Measurements from ENCODE around the gene DOC2A. TPM values are rescaled to one million over a fixed set of nuclear protein-coding genes. Genes with fewer than 3 reads are reported as not detected.

DOC2A gene
- total and polyA plus RNA-seq, 10 donors = 0.74 to 4.8 (median 2.5) TPM

GRCh38 chr16:29958756-29959155 lies 52.1 kb downstream of the DOC2A start:
- Histone ChIP-seq H3K9me3 (no peaks in the 10 kb centered on the region), H3K27me3 (replicated peaks in 1 of 7) (no peaks in the 10 kb centered on the region), H3K4me1 (peaks cover 9 to 24% (median 19%) of the 10 kb centered on the region in 6 donors), H3K36me3 (peaks cover 0 to 7% (median 0%) of the 10 kb centered on the region in 6 donors), H3K4me3 (no peak overlapping the region), H3K27ac (no peak overlapping the region)
- TF ChIP-seq CTCF (IDR thresholded peaks at IDR 0.05 in 8 of 11, conservative IDR thresholded peaks at IDR 0.05 in 3 of 11) (no peak), POLR2A (IDR thresholded peaks at IDR 0.05) (no peak), POLR2AphosphoS5 (IDR thresholded peaks at IDR 0.05) (no peak)
- intact Hi-C loops (cut with DNase I; ENCODE audit: low total_unique reads) = loop anchor here (10.0 kb wide), 1 partner anchor 64 kb away; the partner anchor contains the start of gene SEZ6L2
- 89 to 97% (median 92%) methylated on average over 5 of the region's 5 CpGs for WGBS, 5 donors
- DNase-seq = no peak

Other genes starting within 250 kb of the DOC2A start
- not detected for gene ZG16, start 232.8 kb downstream of the DOC2A start, total RNA-seq
- gene ZG16, start 232.8 kb downstream of the DOC2A start, polyA plus RNA-seq = under 1 TPM in 2 of 3 donors, not detected in 1; 0.06 to 0.07 TPM
- gene KIF22, start 220.3 kb downstream of the DOC2A start, total RNA-seq = 10 to 100 TPM; 26.6 to 45.1 (median 36.2) TPM
- 10 to 100 TPM; 47.4 to 59.2 (median 56.4) TPM for gene KIF22, start 220.3 kb downstream of the DOC2A start, polyA plus RNA-seq
- 100 to 1,000 TPM in 4 of 7 donors, 10 to 100 TPM in 3; 82.7 to 157 (median 125) TPM for gene MAZ, start 204.5 kb downstream of the DOC2A start, total RNA-seq
- gene MAZ, start 204.5 kb downstream of the DOC2A start, polyA plus RNA-seq = 100 to 1,000 TPM in 2 of 3 donors, 10 to 100 TPM in 1; 92.2 to 145 (median 100) TPM
- 1 to 10 TPM in 2 of 7 donors, under 1 TPM in 3, not detected in 2; 0.29 to 2.1 (median 0.77) TPM for gene PRRT2, start 198.8 kb downstream of the DOC2A start, total RNA-seq
- gene PRRT2, start 198.8 kb downstream of the DOC2A start, polyA plus RNA-seq = under 1 TPM; 0.15 to 0.67 (median 0.22) TPM
- gene PAGR1, start 194.9 kb downstream of the DOC2A start, total RNA-seq = 10 to 100 TPM; 17.3 to 43.9 (median 23.6) TPM
- 10 to 100 TPM; 28.8 to 46.4 (median 37.9) TPM for gene PAGR1, start 194.9 kb downstream of the DOC2A start, polyA plus RNA-seq
- gene MVP, start 190.6 kb downstream of the DOC2A start, total RNA-seq = 100 to 1,000 TPM; 103 to 200 (median 160) TPM
- 100 to 1,000 TPM in 1 of 3 donors, 10 to 100 TPM in 2; 72.3 to 153 (median 90.9) TPM for gene MVP, start 190.6 kb downstream of the DOC2A start, polyA plus RNA-seq
- 10 to 100 TPM; 50.2 to 81.2 (median 68.9) TPM for gene CDIPT, start 147.8 kb downstream of the DOC2A start, total RNA-seq
- gene CDIPT, start 147.8 kb downstream of the DOC2A start, polyA plus RNA-seq = 10 to 100 TPM; 43.7 to 67.1 (median 53.1) TPM
- gene SEZ6L2, start 111.5 kb downstream of the DOC2A start, total RNA-seq = 1 to 10 TPM; 1.9 to 4.1 (median 2.7) TPM
- gene SEZ6L2, start 111.5 kb downstream of the DOC2A start, polyA plus RNA-seq = 1 to 10 TPM in 1 of 3 donors, under 1 TPM in 2; 0.35 to 1.4 (median 0.54) TPM
- gene ASPHD1, start 110.5 kb downstream of the DOC2A start, total RNA-seq = under 1 TPM in 3 of 7 donors, not detected in 4; 0.51 to 0.87 (median 0.66) TPM
- 1 to 10 TPM in 1 of 3 donors, under 1 TPM in 2; 0.28 to 1.6 (median 0.99) TPM for gene ASPHD1, start 110.5 kb downstream of the DOC2A start, polyA plus RNA-seq
- gene KCTD13, start 84.8 kb downstream of the DOC2A start, total RNA-seq = 10 to 100 TPM; 20.7 to 59.3 (median 34.7) TPM
- 10 to 100 TPM; 11.2 to 18.9 (median 15.3) TPM for gene KCTD13, start 84.8 kb downstream of the DOC2A start, polyA plus RNA-seq
- 100 to 1,000 TPM in 5 of 7 donors, 10 to 100 TPM in 2; 89.3 to 135 (median 107) TPM for gene TMEM219, start 48.9 kb downstream of the DOC2A start, total RNA-seq
- gene TMEM219, start 48.9 kb downstream of the DOC2A start, polyA plus RNA-seq = 100 to 1,000 TPM; 144 to 191 (median 155) TPM
- 10 to 100 TPM; 60.0 to 96.5 (median 78.6) TPM for gene TAOK2, start 37.2 kb downstream of the DOC2A start, total RNA-seq
- gene TAOK2, start 37.2 kb downstream of the DOC2A start, polyA plus RNA-seq = 10 to 100 TPM; 13.2 to 52.0 (median 18.5) TPM
- gene HIRIP3, start 15.4 kb downstream of the DOC2A start, total RNA-seq = 10 to 100 TPM in 6 of 7 donors, 1 to 10 TPM in 1; 10.0 to 17.7 (median 13.4) TPM
- 10 to 100 TPM; 12.5 to 16.1 (median 15.5) TPM for gene HIRIP3, start 15.4 kb downstream of the DOC2A start, polyA plus RNA-seq
- gene INO80E, start 14.8 kb downstream of the DOC2A start, total RNA-seq = 10 to 100 TPM; 62.6 to 89.5 (median 72.6) TPM
- 10 to 100 TPM; 47.9 to 93.3 (median 57.1) TPM for gene INO80E, start 14.8 kb downstream of the DOC2A start, polyA plus RNA-seq
- gene C16orf92, start 12.2 kb upstream of the DOC2A start, total RNA-seq = not detected
- not detected for gene C16orf92, start 12.2 kb upstream of the DOC2A start, polyA plus RNA-seq
- gene TLCD3B, start 20.2 kb upstream of the DOC2A start, total RNA-seq = not detected
- under 1 TPM in 2 of 3 donors, not detected in 1; 0.09 to 0.10 TPM for gene TLCD3B, start 20.2 kb upstream of the DOC2A start, polyA plus RNA-seq
- 100 to 1,000 TPM; 579 to 880 (median 622) TPM for gene ALDOA, start 54.7 kb upstream of the DOC2A start, total RNA-seq
- gene ALDOA, start 54.7 kb upstream of the DOC2A start, polyA plus RNA-seq = 100 to 1,000 TPM; 424 to 551 (median 496) TPM
- gene PPP4C, start 65.0 kb upstream of the DOC2A start, total RNA-seq = 10 to 100 TPM; 43.9 to 88.6 (median 74.8) TPM
- 100 to 1,000 TPM in 1 of 3 donors, 10 to 100 TPM in 2; 73.0 to 128 (median 91.1) TPM for gene PPP4C, start 65.0 kb upstream of the DOC2A start, polyA plus RNA-seq
- gene TBX6, start 80.9 kb upstream of the DOC2A start, total RNA-seq = 1 to 10 TPM in 5 of 7 donors, under 1 TPM in 1, not detected in 1; 0.66 to 3.4 (median 2.2) TPM
- 1 to 10 TPM; 1.4 to 2.2 (median 1.6) TPM for gene TBX6, start 80.9 kb upstream of the DOC2A start, polyA plus RNA-seq
- gene YPEL3, start 85.2 kb upstream of the DOC2A start, total RNA-seq = 100 to 1,000 TPM; 108 to 208 (median 127) TPM
- gene YPEL3, start 85.2 kb upstream of the DOC2A start, polyA plus RNA-seq = 100 to 1,000 TPM; 152 to 234 (median 223) TPM
- gene GDPD3, start 102.5 kb upstream of the DOC2A start, total RNA-seq = 10 to 100 TPM in 4 of 7 donors, 1 to 10 TPM in 3; 4.3 to 15.2 (median 10.2) TPM
- 10 to 100 TPM in 2 of 3 donors, 1 to 10 TPM in 1; 5.1 to 18.0 (median 14.5) TPM for gene GDPD3, start 102.5 kb upstream of the DOC2A start, polyA plus RNA-seq
- 100 to 1,000 TPM in 1 of 7 donors, 10 to 100 TPM in 6; 42.3 to 117 (median 93.0) TPM for gene MAPK3, start 112.2 kb upstream of the DOC2A start, total RNA-seq
- 10 to 100 TPM; 28.3 to 61.4 (median 32.8) TPM for gene MAPK3, start 112.2 kb upstream of the DOC2A start, polyA plus RNA-seq
- 100 to 1,000 TPM; 346 to 602 (median 413) TPM for gene CORO1A, start 172.6 kb upstream of the DOC2A start, total RNA-seq
- 100 to 1,000 TPM; 667 to 757 (median 675) TPM for gene CORO1A, start 172.6 kb upstream of the DOC2A start, polyA plus RNA-seq
- 100 to 1,000 TPM in 4 of 7 donors, 10 to 100 TPM in 3; 51.0 to 391 (median 105) TPM for gene BOLA2B, start 182.6 kb upstream of the DOC2A start, total RNA-seq
- 100 to 1,000 TPM; 262 to 413 (median 307) TPM for gene BOLA2B, start 182.6 kb upstream of the DOC2A start, polyA plus RNA-seq
- 10 to 100 TPM; 49.0 to 91.4 (median 67.6) TPM for gene SLX1A, start 182.8 kb upstream of the DOC2A start, total RNA-seq
- 10 to 100 TPM; 73.6 to 77.2 (median 75.1) TPM for gene SLX1A, start 182.8 kb upstream of the DOC2A start, polyA plus RNA-seq
- 10 to 100 TPM; 15.1 to 33.8 (median 20.4) TPM for gene SULT1A3, start 188.2 kb upstream of the DOC2A start, total RNA-seq
- gene SULT1A3, start 188.2 kb upstream of the DOC2A start, polyA plus RNA-seq = 100 to 1,000 TPM in 1 of 3 donors, 10 to 100 TPM in 2; 45.7 to 120 (median 74.1) TPM
- 10 to 100 TPM in 3 of 7 donors, 1 to 10 TPM in 4; 2.7 to 41.9 (median 6.8) TPM for gene NPIPB13, start 237.5 kb upstream of the DOC2A start, total RNA-seq
- gene NPIPB13, start 237.5 kb upstream of the DOC2A start, polyA plus RNA-seq = 1 to 10 TPM; 3.9 to 7.8 (median 4.9) TPM